GM23338 (cell line): ENCODE results near the gene CABLES2. TPM values are rescaled to one million over a fixed set of nuclear protein-coding genes. Genes with fewer than 3 reads are reported as not detected.

ENCODE experiments used
- ATAC-seq: fragments of 200-7000 bp; cut with Tn5 transposase; 3 replicates; pipeline ENCODE4 v1.9.1; 2020
- DNase-seq: peaks from one replicate; pipeline ENCODE4 v3.0.0-alpha.2; 2015; ENCODE audit warnings: low spot score
- H2AFZ ChIP-seq: fragments of 200-600 bp; sonication (generic); 2 replicates; pipeline ENCODE4 v1.8.0; 2016; ENCODE audit warnings: antibody characterized with exemption, mild to moderate bottlenecking, moderate library complexity
- H3F3A ChIP-seq: fragments of 200-600 bp; sonication (generic); replicated peaks from 2 replicates; pipeline ENCODE4 v1.8.0; 2017; ENCODE audit warnings: antibody characterized with exemption, mixed run types, low read depth
- H3K27ac ChIP-seq: fragments of 200-600 bp; sonication (generic); 2 replicates; pipeline ENCODE4 v1.6.1; 2016; ENCODE audit warnings: low read depth
- H3K27me3 ChIP-seq: fragments of 200-600 bp; sonication (generic); 2 replicates; pipeline ENCODE4 v1.8.0; 2016; ENCODE audit warnings: mild to moderate bottlenecking, mixed run types, moderate library complexity; ENCODE audit not compliant: insufficient read depth
- H3K36me3 ChIP-seq: fragments of 200-600 bp; sonication (generic); 2 replicates; pipeline ENCODE4 v1.8.0; 2016; ENCODE audit warnings: mild to moderate bottlenecking; ENCODE audit not compliant: insufficient read depth
- H3K4me1 ChIP-seq: fragments of 200-600 bp; sonication (generic); 2 replicates; pipeline ENCODE4 v1.8.0; 2016; ENCODE audit warnings: mild to moderate bottlenecking, moderate library complexity; ENCODE audit not compliant: insufficient read depth
- H3K4me2 ChIP-seq: fragments of 200-600 bp; sonication (generic); 2 replicates; pipeline ENCODE4 v1.7.1; 2017; ENCODE audit warnings: mixed run types
- H3K4me3 ChIP-seq: fragments of 200-600 bp; sonication (generic); 2 replicates; pipeline ENCODE4 v1.6.1; 2016; ENCODE audit warnings: mixed run types
- H3K79me2 ChIP-seq: fragments of 200-600 bp; sonication (generic); replicated peaks from 2 replicates; pipeline ENCODE4 v1.8.0; 2017; ENCODE audit warnings: mild to moderate bottlenecking; ENCODE audit not compliant: insufficient read depth
- H3K9me2 ChIP-seq: fragments of 200-600 bp; sonication (generic); 2 replicates; pipeline ENCODE4 v1.8.0; 2017; ENCODE audit not compliant: insufficient read depth
- H4K20me1 ChIP-seq: fragments of 200-600 bp; sonication (generic); replicated peaks from 2 replicates; pipeline ENCODE4 v1.8.0; 2017; ENCODE audit warnings: mild to moderate bottlenecking; ENCODE audit not compliant: insufficient read depth
- H3K27ac Mint-ChIP-seq: 2 replicates; pipeline ENCODE4 v1.8.0; 2020; ENCODE audit warnings: inconsistent platforms, mild to moderate bottlenecking, moderate library complexity, mixed read lengths
- H3K27me3 Mint-ChIP-seq: 3 replicates; pipeline ENCODE4 v1.8.0; 2022; ENCODE audit warnings: low read depth, mild to moderate bottlenecking, moderate library complexity, mixed read lengths, inconsistent platforms; ENCODE audit not compliant: insufficient read depth, poor library complexity
- H3K36me3 Mint-ChIP-seq: 3 replicates; pipeline ENCODE4 v1.8.0; 2021; ENCODE audit warnings: low read depth, mild to moderate bottlenecking, inconsistent platforms, moderate library complexity, mixed read lengths
- H3K4me1 Mint-ChIP-seq: 3 replicates; pipeline ENCODE4 v1.8.0; 2020; ENCODE audit warnings: mild to moderate bottlenecking, inconsistent platforms, mixed read lengths
- H3K4me3 Mint-ChIP-seq: 3 replicates; pipeline ENCODE4 v1.8.0; 2021; ENCODE audit warnings: moderate library complexity, mild to moderate bottlenecking, inconsistent platforms, mixed read lengths
- H3K9me3 Mint-ChIP-seq: 3 replicates; pipeline ENCODE4 v1.8.0; 2020; ENCODE audit warnings: moderate library complexity, mild to moderate bottlenecking, inconsistent platforms, mixed read lengths
- CREB1 ChIP-seq: fragments of 250-450 bp; sonication (Bioruptor Pico); IDR thresholded peaks from 2 replicates; pipeline ENCODE4 v1.5.0; 2020; ENCODE audit warnings: low read depth, mild to moderate bottlenecking, moderate library complexity
- CTCF ChIP-seq, 2 experiments: fragments of 200-600 bp in 1 of 2; sonication (generic) in 1 of 2; conservative IDR thresholded peaks; 2 replicates each; pipeline versions ENCODE4 v1.5.1 to v1.6.1; 2016 to 2017; ENCODE audit warnings: antibody characterized with exemption in 2 of 2, low read depth in 2 of 2, mild to moderate bottlenecking in 2 of 2, moderate library complexity in 1 of 2
- ETS1 ChIP-seq: IDR thresholded peaks from 2 replicates; pipeline ENCODE4 v1.6.1; 2016; ENCODE audit warnings: antibody characterized with exemption
- EZH2 ChIP-seq: fragments of 200-600 bp; sonication (generic); IDR thresholded peaks from one replicate; pipeline ENCODE4 v1.8.0; 2017; ENCODE audit warnings: antibody characterized with exemption, mild to moderate bottlenecking, low read depth; ENCODE audit not compliant: unreplicated experiment
- EZH2phosphoT487 ChIP-seq: fragments of 200-600 bp; sonication (generic); IDR thresholded peaks from one replicate; pipeline ENCODE4 v1.8.1; 2018; ENCODE audit warnings: antibody characterized with exemption; ENCODE audit not compliant: unreplicated experiment
- JUNB ChIP-seq: IDR thresholded peaks from one replicate; pipeline ENCODE4 v1.6.1; 2016; ENCODE audit warnings: antibody characterized with exemption; ENCODE audit not compliant: unreplicated experiment
- NANOG ChIP-seq: IDR thresholded peaks from 2 replicates; pipeline ENCODE4 v1.6.1; 2016; ENCODE audit warnings: antibody characterized with exemption, borderline replicate concordance
- POLR2AphosphoS5 ChIP-seq: IDR thresholded peaks from 2 replicates; pipeline ENCODE4 v1.6.1; 2016; ENCODE audit warnings: antibody characterized with exemption, low read depth
- REST ChIP-seq: IDR thresholded peaks from one replicate; pipeline ENCODE4 v1.6.1; 2018; ENCODE audit warnings: antibody characterized with exemption; ENCODE audit not compliant: unreplicated experiment
- STAT1 ChIP-seq: IDR thresholded peaks from one replicate; pipeline ENCODE4 v1.6.1; 2016; ENCODE audit warnings: antibody characterized with exemption; ENCODE audit not compliant: unreplicated experiment
- ZNF114 ChIP-seq: fragments of 250-450 bp; sonication (Bioruptor Pico); IDR thresholded peaks from 2 replicates; pipeline ENCODE4 v1.5.0; 2020; ENCODE audit warnings: mild to moderate bottlenecking, moderate library complexity
- ZNF331 ChIP-seq: fragments of 250-450 bp; sonication (Bioruptor Pico); IDR thresholded peaks from 2 replicates; pipeline ENCODE4 v1.5.0; 2020; ENCODE audit warnings: low read depth, mild to moderate bottlenecking, moderate library complexity
- polyA plus RNA-seq: library from polyadenylated mRNA; unstranded; fragments of >200 nt; fragmentation: Nextera tagmentation; extraction: Ambion mirVana; gene quantifications from 2 replicates; pipeline ENCODE4 v1.2.1, GENCODE V29; 2016
- total RNA-seq: library from RNA; depleted of rRNA; stranded (reverse); fragments of >200 nt; shearing (Covaris generic); gene quantifications from 2 replicates; pipeline ENCODE4 v1.2.3, GENCODE V29; 2014
- TF ChIP-seq, protein P1 (sequence below): fragments of 250-450 bp; sonication (Bioruptor Pico); IDR thresholded peaks from 2 replicates; pipeline ENCODE4 v1.5.0; 2020; ENCODE audit warnings: mild to moderate bottlenecking, moderate library complexity

The CABLES2 gene
- total and polyA plus RNA-seq, 2 experiments from 2014 or later: 4.3 to 12.7 TPM

GRCh38 chr20:62419759-62420158, 12.7 kb upstream of the CABLES2 start:
- no peaks in the 10 kb centered on the region for H3K36me3 Mint-ChIP-seq
- Histone ChIP-seq H3K4me3 (no peak overlapping the region), H3K79me2 (no peaks in the 10 kb centered on the region), H3K4me1 (no peaks in the 10 kb centered on the region), H3F3A (peaks cover 8% of the 10 kb centered on the region; the same call in 1 of the 2 replicates), H3K27ac (no peak overlapping the region), H3K36me3 (no peaks in the 10 kb centered on the region), H3K4me2 (no peak overlapping the region), H3K9me2 (no peaks in the 10 kb centered on the region), H4K20me1 (no peaks in the 10 kb centered on the region), H3K27me3 (no peaks in the 10 kb centered on the region), H2AFZ (no peak overlapping the region)
- no peaks in the 10 kb centered on the region for H3K9me3 Mint-ChIP-seq
- ATAC-seq: no peak
- no peak for TF ChIP-seq JUNB
- no peak for TF ChIP-seq ZNF331
- TF ChIP-seq, protein P1, sequence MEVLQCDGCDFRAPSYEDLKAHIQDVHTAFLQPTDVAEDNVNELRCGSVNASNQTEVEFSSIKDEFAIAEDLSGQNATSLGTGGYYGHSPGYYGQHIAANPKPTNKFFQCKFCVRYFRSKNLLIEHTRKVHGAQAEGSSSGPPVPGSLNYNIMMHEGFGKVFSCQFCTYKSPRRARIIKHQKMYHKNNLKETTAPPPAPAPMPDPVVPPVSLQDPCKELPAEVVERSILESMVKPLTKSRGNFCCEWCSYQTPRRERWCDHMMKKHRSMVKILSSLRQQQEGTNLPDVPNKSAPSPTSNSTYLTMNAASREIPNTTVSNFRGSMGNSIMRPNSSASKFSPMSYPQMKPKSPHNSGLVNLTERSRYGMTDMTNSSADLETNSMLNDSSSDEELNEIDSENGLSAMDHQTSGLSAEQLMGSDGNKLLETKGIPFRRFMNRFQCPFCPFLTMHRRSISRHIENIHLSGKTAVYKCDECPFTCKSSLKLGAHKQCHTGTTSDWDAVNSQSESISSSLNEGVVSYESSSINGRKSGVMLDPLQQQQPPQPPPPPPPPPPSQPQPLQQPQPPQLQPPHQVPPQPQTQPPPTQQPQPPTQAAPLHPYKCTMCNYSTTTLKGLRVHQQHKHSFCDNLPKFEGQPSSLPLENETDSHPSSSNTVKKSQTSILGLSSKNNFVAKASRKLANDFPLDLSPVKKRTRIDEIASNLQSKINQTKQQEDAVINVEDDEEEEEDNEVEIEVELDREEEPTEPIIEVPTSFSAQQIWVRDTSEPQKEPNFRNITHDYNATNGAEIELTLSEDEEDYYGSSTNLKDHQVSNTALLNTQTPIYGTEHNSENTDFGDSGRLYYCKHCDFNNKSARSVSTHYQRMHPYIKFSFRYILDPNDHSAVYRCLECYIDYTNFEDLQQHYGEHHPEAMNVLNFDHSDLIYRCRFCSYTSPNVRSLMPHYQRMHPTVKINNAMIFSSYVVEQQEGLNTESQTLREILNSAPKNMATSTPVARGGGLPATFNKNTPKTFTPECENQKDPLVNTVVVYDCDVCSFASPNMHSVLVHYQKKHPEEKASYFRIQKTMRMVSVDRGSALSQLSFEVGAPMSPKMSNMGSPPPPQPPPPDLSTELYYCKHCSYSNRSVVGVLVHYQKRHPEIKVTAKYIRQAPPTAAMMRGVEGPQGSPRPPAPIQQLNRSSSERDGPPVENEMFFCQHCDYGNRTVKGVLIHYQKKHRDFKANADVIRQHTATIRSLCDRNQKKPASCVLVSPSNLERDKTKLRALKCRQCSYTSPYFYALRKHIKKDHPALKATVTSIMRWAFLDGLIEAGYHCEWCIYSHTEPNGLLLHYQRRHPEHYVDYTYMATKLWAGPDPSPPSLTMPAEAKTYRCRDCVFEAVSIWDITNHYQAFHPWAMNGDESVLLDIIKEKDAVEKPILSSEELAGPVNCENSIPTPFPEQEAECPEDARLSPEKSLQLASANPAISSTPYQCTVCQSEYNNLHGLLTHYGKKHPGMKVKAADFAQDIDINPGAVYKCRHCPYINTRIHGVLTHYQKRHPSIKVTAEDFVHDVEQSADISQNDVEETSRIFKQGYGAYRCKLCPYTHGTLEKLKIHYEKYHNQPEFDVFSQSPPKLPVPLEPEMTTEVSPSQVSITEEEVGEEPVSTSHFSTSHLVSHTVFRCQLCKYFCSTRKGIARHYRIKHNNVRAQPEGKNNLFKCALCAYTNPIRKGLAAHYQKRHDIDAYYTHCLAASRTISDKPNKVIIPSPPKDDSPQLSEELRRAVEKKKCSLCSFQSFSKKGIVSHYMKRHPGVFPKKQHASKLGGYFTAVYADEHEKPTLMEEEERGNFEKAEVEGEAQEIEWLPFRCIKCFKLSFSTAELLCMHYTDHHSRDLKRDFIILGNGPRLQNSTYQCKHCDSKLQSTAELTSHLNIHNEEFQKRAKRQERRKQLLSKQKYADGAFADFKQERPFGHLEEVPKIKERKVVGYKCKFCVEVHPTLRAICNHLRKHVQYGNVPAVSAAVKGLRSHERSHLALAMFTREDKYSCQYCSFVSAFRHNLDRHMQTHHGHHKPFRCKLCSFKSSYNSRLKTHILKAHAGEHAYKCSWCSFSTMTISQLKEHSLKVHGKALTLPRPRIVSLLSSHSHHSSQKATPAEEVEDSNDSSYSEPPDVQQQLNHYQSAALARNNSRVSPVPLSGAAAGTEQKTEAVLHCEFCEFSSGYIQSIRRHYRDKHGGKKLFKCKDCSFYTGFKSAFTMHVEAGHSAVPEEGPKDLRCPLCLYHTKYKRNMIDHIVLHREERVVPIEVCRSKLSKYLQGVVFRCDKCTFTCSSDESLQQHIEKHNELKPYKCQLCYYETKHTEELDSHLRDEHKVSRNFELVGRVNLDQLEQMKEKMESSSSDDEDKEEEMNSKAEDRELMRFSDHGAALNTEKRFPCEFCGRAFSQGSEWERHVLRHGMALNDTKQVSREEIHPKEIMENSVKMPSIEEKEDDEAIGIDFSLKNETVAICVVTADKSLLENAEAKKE: no peak
- TF ChIP-seq EZH2phosphoT487: no peak
- no peak for TF ChIP-seq POLR2AphosphoS5
- no peak for TF ChIP-seq REST
- no peak for TF ChIP-seq CTCF (conservative IDR thresholded peaks at IDR 0.05; ENCODE audit: low read depth in 2 of 2)
- no peak for TF ChIP-seq NANOG
- TF ChIP-seq STAT1: no peak
- no peak for TF ChIP-seq ZNF114
- no peak for TF ChIP-seq EZH2
- TF ChIP-seq ETS1: no peak
- TF ChIP-seq CREB1 (CRISPR knock-in tag): no peak
- H3K4me1 Mint-ChIP-seq: peaks cover 6% of the 10 kb centered on the region; the same call in 2 of the 3 replicates
- H3K27me3 Mint-ChIP-seq: peaks cover 2% of the 10 kb centered on the region
- no peak overlapping the region for H3K4me3 Mint-ChIP-seq
- no peak overlapping the region for H3K27ac Mint-ChIP-seq
- no peak for DNase-seq
